ENCODE measurements around the gene RAB7A.

- TF ChIP-seq CTCF (IDR thresholded peaks at IDR 0.05) (no peak), EP300 (IDR thresholded peaks at IDR 0.05) (no peak), POLR2A (IDR thresholded peaks at IDR 0.05) (no peak)
These were observed 116.2 kb downstream of the RAB7A start for GRCh38 chr3:128841926-128842920.
